SU-DHL-6 (cell line): ENCODE measurements around the gene TUBB6.

ENCODE experiments used
- H2AFZ ChIP-seq: fragments of 200-600 bp; sonication (generic); 2 replicates; pipeline ENCODE4 v1.6.1; 2014; ENCODE audit warnings: low read depth, mild to moderate bottlenecking, moderate library complexity, mixed read lengths, antibody characterized with exemption, low read length; ENCODE audit not compliant: severe bottlenecking
- H3F3A ChIP-seq: fragments of 200-600 bp; shearing (Covaris generic); 2 replicates; pipeline ENCODE4 v1.6.0; 2016; ENCODE audit warnings: antibody characterized with exemption, mild to moderate bottlenecking; ENCODE audit not compliant: insufficient read depth
- H3K27ac ChIP-seq: fragments of 200-600 bp; sonication (generic); 2 replicates; pipeline ENCODE4 v1.5.1; 2016; ENCODE audit warnings: low read depth, mild to moderate bottlenecking, low read length, moderate library complexity, mixed read lengths
- H3K27me3 ChIP-seq: fragments of 200-600 bp; sonication (generic), shearing (Covaris generic); 2 replicates; pipeline ENCODE4 v1.6.0; 2014; ENCODE audit warnings: mild to moderate bottlenecking, low read length
- H3K36me3 ChIP-seq: fragments of 200-600 bp; sonication (generic); 2 replicates; pipeline ENCODE4 v1.6.1; 2014; ENCODE audit warnings: mild to moderate bottlenecking, low read length, mixed read lengths
- H3K4me2 ChIP-seq: fragments of 300-600, 200-600 bp; shearing (Covaris generic), sonication (generic); 2 replicates; pipeline ENCODE4 v1.6.0; 2014; ENCODE audit warnings: low read length, low read depth, mild to moderate bottlenecking; ENCODE audit not compliant: poor library complexity, severe bottlenecking
- H3K4me3 ChIP-seq: fragments of 200-600 bp; sonication (generic); 2 replicates; pipeline ENCODE4 v1.5.1; 2014; ENCODE audit warnings: antibody characterized with exemption, low read length, mild to moderate bottlenecking, mixed read lengths; ENCODE audit not compliant: insufficient read depth, poor library complexity, severe bottlenecking
- H3K79me2 ChIP-seq: fragments of 200-600 bp; sonication (generic); 2 replicates; pipeline ENCODE4 v1.6.1; 2014; ENCODE audit warnings: mild to moderate bottlenecking, low read length, moderate library complexity; ENCODE audit not compliant: insufficient read depth
- H3K9ac ChIP-seq: fragments of 200-600 bp; sonication (generic); 2 replicates; pipeline ENCODE4 v1.7.0; 2014; ENCODE audit warnings: mild to moderate bottlenecking, low read length
- H3K9me2 ChIP-seq: fragments of 200-600 bp; sonication (generic); replicated peaks from 2 replicates; pipeline ENCODE4 v1.6.1; 2014; ENCODE audit warnings: low read length; ENCODE audit not compliant: insufficient read depth
- H3K9me3 ChIP-seq: fragments of 200-600 bp; sonication (generic); 2 replicates; pipeline ENCODE4 v1.6.1; 2014; ENCODE audit warnings: low read length, mixed read lengths; ENCODE audit not compliant: insufficient read depth
- H4K20me1 ChIP-seq: fragments of 200-600 bp; sonication (generic); 2 replicates; pipeline ENCODE4 v1.6.1; 2014; ENCODE audit warnings: low read depth, mild to moderate bottlenecking, antibody characterized with exemption, low read length, moderate library complexity, mixed read lengths
- CTCF ChIP-seq: fragments of 200-600 bp; sonication (generic); IDR thresholded peaks from one replicate; pipeline ENCODE4 v1.5.1; 2017; ENCODE audit warnings: antibody characterized with exemption, mild to moderate bottlenecking, low read length, moderate library complexity; ENCODE audit not compliant: insufficient read depth, poor library complexity, severe bottlenecking
- EZH2phosphoT487 ChIP-seq: fragments of 200-600 bp; sonication (generic), shearing (Covaris generic); conservative IDR thresholded peaks from 2 replicates; pipeline ENCODE4 v1.6.1; 2018; ENCODE audit warnings: mild to moderate bottlenecking, antibody characterized with exemption, low read length, moderate library complexity, mixed read lengths

The TUBB6 gene

GRCh38 chr18:12346240-12346565, 38.2 kb downstream of the TUBB6 start:
- no peak overlapping the region for H3K27ac ChIP-seq
- H3K9me3 ChIP-seq: no peaks in the 10 kb centered on the region
- H4K20me1 ChIP-seq: no peaks in the 10 kb centered on the region
- TF ChIP-seq CTCF (no peak), EZH2phosphoT487 (no peak)
- H3F3A ChIP-seq: no peaks in the 10 kb centered on the region
- H3K79me2 ChIP-seq: no peaks in the 10 kb centered on the region
- no peak overlapping the region for H3K9ac ChIP-seq
- no peak overlapping the region for H2AFZ ChIP-seq
- no peak overlapping the region for H3K4me2 ChIP-seq
- H3K4me3 ChIP-seq: no peak overlapping the region
- no peaks in the 10 kb centered on the region for H3K9me2 ChIP-seq
- peaks cover 11% of the 10 kb centered on the region; the same call in 1 of the 2 replicates for H3K36me3 ChIP-seq
- no peaks in the 10 kb centered on the region for H3K27me3 ChIP-seq

- no peaks in the 10 kb centered on the region for H3K27me3 ChIP-seq
- H3K9ac ChIP-seq: no peak overlapping the region
- H2AFZ ChIP-seq: no peak overlapping the region
- no peak overlapping the region for H3K27ac ChIP-seq
- H3F3A ChIP-seq: no peaks in the 10 kb centered on the region
- no peaks in the 10 kb centered on the region for H4K20me1 ChIP-seq
- no peak overlapping the region for H3K4me3 ChIP-seq
- H3K9me2 ChIP-seq: no peaks in the 10 kb centered on the region
- H3K9me3 ChIP-seq: no peaks in the 10 kb centered on the region
- no peak overlapping the region for H3K4me2 ChIP-seq
- peaks cover 15% of the 10 kb centered on the region; the same call in 1 of the 2 replicates for H3K36me3 ChIP-seq
- TF ChIP-seq EZH2phosphoT487: no peak
- TF ChIP-seq CTCF: no peak
- no peaks in the 10 kb centered on the region for H3K79me2 ChIP-seq
Observed at GRCh38 chr18:12347895-12348294, 39.9 kb downstream of the TUBB6 start.

- no peaks in the 10 kb centered on the region for H3K9me3 ChIP-seq
- no peak overlapping the region for H3K27ac ChIP-seq
- no peak overlapping the region for H3K4me3 ChIP-seq
- H3K27me3 ChIP-seq: no peaks in the 10 kb centered on the region
- H3K9me2 ChIP-seq: no peaks in the 10 kb centered on the region
- no peaks in the 10 kb centered on the region for H4K20me1 ChIP-seq
- H2AFZ ChIP-seq: no peak overlapping the region
- H3F3A ChIP-seq: no peaks in the 10 kb centered on the region
- H3K9ac ChIP-seq: no peak overlapping the region
- H3K36me3 ChIP-seq: peaks cover 21% of the 10 kb centered on the region; the same call in 1 of the 2 replicates
- no peak overlapping the region for H3K4me2 ChIP-seq
- no peak for TF ChIP-seq CTCF
- no peak for TF ChIP-seq EZH2phosphoT487
- H3K79me2 ChIP-seq: no peaks in the 10 kb centered on the region
Observed at GRCh38 chr18:12352188-12352587, 44.1 kb downstream of the TUBB6 start.
